Adrenal gland (tissue), 5 donors: ENCODE results near the gene SLC9A3.

Experiments used
- CTCF ChIP-seq, 6 experiments: fragments of 450-650 bp in 4 of 6; fragments of 200-600 bp in 2 of 6; sonication (generic) in 1 of 6; IDR thresholded peaks; 1 replicate in 5 of 6; 2 replicates in 1 of 6; pipeline versions ENCODE4 v1.5.1 to v1.8.0; 2016 to 2021; ENCODE audit warnings: antibody characterized with exemption in 6 of 6, mild to moderate bottlenecking in 2 of 6, moderate library complexity in 1 of 6
- POLR2A ChIP-seq, 2 donors: fragments of 450-650 bp; IDR thresholded peaks; one replicate each; pipeline ENCODE4 v1.6.1; 2017; ENCODE audit warnings: antibody characterized with exemption in 2 of 2, mild to moderate bottlenecking in 2 of 2, moderate library complexity in 1 of 2
- donor health status: DM: no; HTN: no; CAD: no.

DNA sequence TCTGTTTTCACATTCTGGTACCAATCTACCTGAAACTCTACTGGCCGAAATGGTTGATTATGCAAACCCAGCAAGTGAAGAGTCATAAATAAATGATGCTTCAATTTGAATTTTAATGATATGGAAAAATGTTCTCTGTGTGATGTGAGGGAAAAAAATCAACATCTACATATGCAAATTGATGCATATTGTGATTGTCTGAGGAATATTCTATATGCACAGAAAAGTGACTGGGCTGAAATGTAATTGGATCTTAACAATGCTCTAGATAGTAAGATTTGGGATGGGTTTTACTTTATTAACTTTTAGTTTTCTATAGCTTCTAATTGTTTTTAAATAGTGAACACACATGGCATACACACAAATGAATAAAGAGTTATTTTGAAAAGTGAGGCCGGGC lies 25.0 kb upstream of the SLC9A3 start:
- TF ChIP-seq CTCF (IDR thresholded peaks at IDR 0.05) (no peak), POLR2A (IDR thresholded peaks at IDR 0.05) (no peak)
